Small intestine (tissue), 7 donors: ENCODE data around the gene USP6. TPM values are rescaled to one million over a fixed set of nuclear protein-coding genes. Genes with fewer than 3 reads are reported as not detected.
"Not testable (repeated sequence)": the region's sequence is repeated elsewhere in the genome, so short reads cannot be mapped to it uniquely, and the experiment has no call there.

Source experiments
- DNase-seq, 2 donors: peaks; one replicate each; pipeline versions ENCODE4 v3.0.0 to v3.0.0-alpha.2; 2013
- FAIRE-seq: peaks from 2 replicates; lab custom pipeline; 2012; peaks lifted over from hg19 to GRCh38; lab: Jason Lieb, UNC
- H3K27ac ChIP-seq, 3 donors: one replicate each; pipeline ENCODE4 v1.5.1; 2013; ENCODE audit warnings: low read length in 2 of 3, mild to moderate bottlenecking in 2 of 3, control low read depth in 1 of 3, inconsistent platforms in 1 of 3, low read depth in 1 of 3, moderate library complexity in 1 of 3
- H3K27me3 ChIP-seq, 3 donors: one replicate each; pipeline ENCODE4 v1.6.1; 2013; ENCODE audit warnings: low read length in 3 of 3, inconsistent platforms in 1 of 3; ENCODE audit not compliant: control insufficient read depth in 3 of 3, insufficient read depth in 3 of 3
- H3K36me3 ChIP-seq, 3 donors: one replicate each; pipeline ENCODE4 v1.6.1; 2013; ENCODE audit warnings: low read length in 3 of 3, inconsistent platforms in 1 of 3, low read depth in 1 of 3, mild to moderate bottlenecking in 1 of 3, moderate library complexity in 1 of 3; ENCODE audit not compliant: control insufficient read depth in 3 of 3, insufficient read depth in 2 of 3
- H3K4me1 ChIP-seq, 3 donors: one replicate each; pipeline ENCODE4 v1.6.1; 2013; ENCODE audit warnings: low read length in 2 of 3, inconsistent platforms in 1 of 3, low read depth in 1 of 3, mild to moderate bottlenecking in 1 of 3, moderate library complexity in 1 of 3; ENCODE audit not compliant: control insufficient read depth in 3 of 3, insufficient read depth in 2 of 3
- H3K4me3 ChIP-seq, 3 donors: one replicate each; pipeline ENCODE4 v1.5.1; 2013; ENCODE audit warnings: low read length in 3 of 3, control low read depth in 1 of 3, inconsistent platforms in 1 of 3, low read depth in 1 of 3, mild to moderate bottlenecking in 1 of 3, moderate library complexity in 1 of 3
- H3K9me3 ChIP-seq, 2 donors: one replicate each; pipeline ENCODE4 v1.6.1; 2013; ENCODE audit warnings: low read depth in 1 of 2, low read length in 1 of 2; ENCODE audit not compliant: control insufficient read depth in 2 of 2, insufficient read depth in 1 of 2
- WGBS, 3 donors: extraction: QIAGEN DNeasy Blood & Tissue Kit; methylation state at CpG; one replicate each; pipeline ENCODE4 v1.1.7; 2013; 5-methylcytosine and 5-hydroxymethylcytosine counted together
- polyA plus RNA-seq, 4 donors: library from polyadenylated mRNA; stranded (reverse) in 3 of 4; unstranded in 1 of 4; fragments of 200-250 nt in 3 of 4; fragments of 120-200 nt in 1 of 4; gene quantifications; one replicate each; pipeline versions ENCODE4 v1.2.1 to v1.2.3, GENCODE V29; 2013
- donor health status: healthy with polysubstance abuse.
- donor health status: control.
- donor health status: control.
- donor health status: Bipolar disorder and iron deficiency.
- donor health status: healthy.

The USP6 gene
- polyA plus RNA-seq, 4 donors, result 0.03 to 0.44 TPM; not detected in 2

- H3K27me3 ChIP-seq, H3K4me1 ChIP-seq, H3K4me3 ChIP-seq, H3K9me3 ChIP-seq, FAIRE-seq, H3K36me3 ChIP-seq, DNase-seq, H3K27ac ChIP-seq: not testable (repeated sequence)
- WGBS, 3 donors, result 88 to 92% (median 91%) methylated on average over 10 to 15 of the region's 18 CpGs
Observed at GRCh38 chr17:5142877-5143276, 27.0 kb downstream of the USP6 start.

DNA sequence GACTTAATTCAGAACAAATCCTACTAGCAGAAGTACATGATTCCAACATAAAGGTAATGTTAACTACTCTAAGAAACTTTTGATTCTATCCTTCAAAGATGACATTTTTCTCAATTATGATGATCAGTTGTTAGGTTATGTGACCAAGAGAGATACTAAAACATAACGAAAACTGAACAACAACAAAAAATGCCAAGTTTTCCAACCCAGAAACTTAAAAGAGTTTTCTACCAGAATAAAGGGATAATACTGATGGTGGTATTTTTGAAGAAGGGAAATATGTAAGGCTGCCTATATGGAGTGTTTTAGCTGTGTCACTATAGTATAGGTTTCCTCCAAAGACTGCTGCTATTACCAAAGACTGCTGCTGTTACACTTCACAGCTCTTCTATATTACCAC is 30.3 kb downstream of the USP6 start:
- not testable (repeated sequence) for H3K27ac ChIP-seq, H3K36me3 ChIP-seq, H3K9me3 ChIP-seq, H3K27me3 ChIP-seq, DNase-seq, H3K4me3 ChIP-seq, H3K4me1 ChIP-seq, FAIRE-seq
- 76 to 88% (median 82%) methylated on average over 1 of the region's 1 CpG for WGBS, 3 donors

- not testable (repeated sequence) for H3K27me3 ChIP-seq, H3K27ac ChIP-seq, FAIRE-seq, DNase-seq, H3K4me1 ChIP-seq, H3K4me3 ChIP-seq, H3K36me3 ChIP-seq, H3K9me3 ChIP-seq
- 33 to 80% (median 70%) methylated on average over 1 of the region's 1 CpG for WGBS, 3 donors
Observed at GRCh38 chr17:5160702-5161101, 44.9 kb downstream of the USP6 start.

GRCh38 chr17:5161793-5162192 is 46.0 kb downstream of the USP6 start:
- not testable (repeated sequence) for H3K27me3 ChIP-seq, H3K36me3 ChIP-seq, H3K4me3 ChIP-seq, DNase-seq, H3K27ac ChIP-seq, H3K9me3 ChIP-seq, H3K4me1 ChIP-seq, FAIRE-seq
- WGBS, 3 donors, result 65 to 85% (median 73%) methylated on average over 3 of the region's 3 CpGs

DNA sequence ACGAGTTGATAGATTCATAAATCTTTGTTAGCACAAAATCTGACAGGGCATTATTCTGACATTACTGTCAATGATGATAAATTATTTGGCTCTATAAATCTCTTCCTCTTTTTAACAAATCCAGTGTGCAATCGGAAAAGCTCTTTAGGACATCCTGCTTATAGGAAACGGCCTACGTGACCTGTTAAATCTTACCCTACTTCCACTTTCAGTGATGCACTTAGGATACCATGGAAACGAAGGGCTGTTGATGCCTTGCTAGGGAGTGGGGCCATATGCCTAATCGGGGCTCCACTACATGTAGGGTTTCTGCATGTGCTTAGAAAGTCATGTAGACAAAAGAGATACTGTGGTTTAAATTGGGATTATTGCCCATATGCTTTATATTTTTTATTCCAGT is 48.6 kb downstream of the USP6 start:
- 71 to 81% (median 72%) methylated on average over 6 of the region's 6 CpGs for WGBS, 3 donors
- Histone ChIP-seq H3K9me3 (no peaks in the 10 kb centered on the region), H3K36me3 (no peaks in the 10 kb centered on the region), H3K4me1 (no peaks in the 10 kb centered on the region), H3K4me3 (no peak overlapping the region), H3K27me3 (no peaks in the 10 kb centered on the region), H3K27ac (no peak overlapping the region)
- no peak for DNase-seq
- no peak for FAIRE-seq

DNA sequence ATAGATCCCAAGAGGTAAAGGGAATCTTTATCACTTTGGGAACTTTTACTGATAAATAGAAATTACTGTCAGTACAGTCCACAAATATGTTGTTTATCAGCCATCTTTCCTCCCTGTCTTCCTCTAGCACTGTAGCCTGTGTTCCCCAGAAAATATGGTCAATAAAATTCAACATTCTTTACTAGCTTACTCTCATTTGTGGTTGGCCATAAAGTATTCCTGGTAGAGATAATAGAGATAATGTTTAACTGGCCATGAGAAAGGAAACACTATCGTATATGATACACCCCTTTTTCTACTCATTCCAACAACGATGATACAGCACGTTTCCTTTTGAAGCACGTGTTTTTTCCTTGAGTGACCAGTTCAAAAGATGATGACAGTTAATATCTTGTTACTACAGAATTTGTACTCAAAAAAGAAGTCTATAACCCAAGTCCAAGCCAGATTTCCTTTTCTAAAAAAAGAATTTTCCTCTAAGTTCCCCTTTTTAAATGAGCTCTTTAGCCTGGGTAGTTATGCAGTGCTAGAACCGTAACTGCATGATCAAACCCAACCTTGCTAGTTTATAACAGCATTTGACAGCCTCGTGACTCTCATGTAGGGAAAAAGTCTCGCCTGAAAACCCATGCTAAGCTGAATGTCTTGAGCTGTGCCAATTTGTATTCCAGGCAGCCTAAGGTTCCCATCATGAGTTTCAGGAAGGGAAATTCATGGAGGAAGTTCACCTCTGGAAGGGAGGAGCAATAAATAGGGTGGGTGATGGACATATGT is 50.1 kb downstream of the USP6 start:
- H3K9me3 ChIP-seq, H3K4me1 ChIP-seq, H3K27ac ChIP-seq, H3K4me3 ChIP-seq, H3K27me3 ChIP-seq, H3K36me3 ChIP-seq, DNase-seq: not testable (repeated sequence)
- peak; percentile 47 for FAIRE-seq
- WGBS, 3 donors, result 53 to 62% (median 58%) methylated on average over 4 to 5 of the region's 7 CpGs

DNA sequence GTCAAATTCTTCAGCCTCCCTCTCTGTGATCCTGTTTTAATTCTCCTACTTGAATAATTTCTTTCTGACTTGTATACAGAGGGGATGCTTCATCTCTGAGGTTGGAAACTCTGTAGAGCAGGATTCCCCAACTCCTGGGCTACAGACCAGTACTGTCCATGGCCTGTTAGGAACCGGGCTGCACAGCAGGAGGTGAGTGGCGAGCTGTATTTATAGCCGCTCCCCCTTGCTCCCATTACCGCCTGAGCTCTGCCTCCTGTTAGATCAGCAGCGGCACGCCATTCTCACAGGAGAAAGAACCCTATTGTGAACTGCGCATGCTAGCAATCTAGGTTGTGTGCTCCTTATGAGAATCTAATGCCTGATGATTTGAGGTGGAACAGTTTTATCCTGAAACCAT is 59.2 kb downstream of the USP6 start:
- not testable (repeated sequence) for H3K27me3 ChIP-seq, DNase-seq, FAIRE-seq, H3K27ac ChIP-seq, H3K4me1 ChIP-seq, H3K4me3 ChIP-seq
- H3K36me3 ChIP-seq, result peaks cover 0 to 17% (median 0%) of the 10 kb centered on the region in 3 donors
- WGBS, 3 donors, result 90 to 92% (median 91%) methylated on average over 7 of the region's 7 CpGs
- peaks cover 3 to 37% of the 10 kb centered on the region in 2 donors for H3K9me3 ChIP-seq

DNA sequence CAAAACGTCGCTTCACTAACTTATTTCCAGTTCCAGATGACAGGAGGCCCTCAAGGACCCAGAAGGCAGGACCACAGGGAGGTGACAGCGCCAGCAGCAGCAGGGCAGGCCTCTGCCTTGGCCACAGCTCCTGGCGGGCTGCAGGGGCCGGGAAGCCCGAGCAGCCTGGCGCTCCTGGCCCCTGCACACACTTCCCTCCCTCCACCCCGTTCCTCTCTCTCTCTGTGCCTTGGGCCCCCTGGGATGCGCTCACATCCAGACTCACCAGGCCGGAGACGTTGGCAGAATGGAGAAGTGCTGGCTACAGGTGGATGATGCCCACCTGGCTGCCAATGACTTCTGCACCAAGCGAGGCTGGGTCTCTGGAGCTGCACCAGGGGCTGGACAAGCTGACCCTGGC is 63.2 kb downstream of the USP6 start:
- Histone ChIP-seq H3K27me3 (no peaks in the 10 kb centered on the region), H3K4me1 (no peaks in the 10 kb centered on the region), H3K4me3 (no peak overlapping the region), H3K27ac (no peak overlapping the region), H3K9me3 (peaks cover 12 to 68% of the 10 kb centered on the region in 2 donors), H3K36me3 (peaks cover 0 to 17% (median 2%) of the 10 kb centered on the region in 3 donors)
- WGBS, 3 donors, result 95 to 98% (median 98%) methylated on average over 7 to 12 of the region's 12 CpGs
- no peak for DNase-seq
- FAIRE-seq, result no peak
